Activated CD8-positive, alpha-beta T cell treated with anti-CD3 and anti-CD28 coated beads, Interleukin-2, amount 10 ng/mL, durations not matched to agents 7 days and 5 days (primary cell): ENCODE results near the gene PCDH19. TPM values are rescaled to one million over a fixed set of nuclear protein-coding genes. Genes with fewer than 3 reads are reported as not detected.

ENCODE experiments used
- ATAC-seq: fragments of 150-1000 bp; cut with Tn5 transposase; one replicate; pipeline ENCODE4 v1.10.0; 2021; ENCODE audit warnings: moderate library complexity
- CTCF ChIA-PET: fragments of 350-600 bp; sonication (Branson Sonifier 250); formaldehyde crosslinking; loops from one replicate; lab custom pipeline; 2021; ENCODE audit warnings: antibody characterized with exemption; lab: Charles Lee
- POLR2A ChIA-PET: fragments of 350-600 bp; sonication (Branson Sonifier 250); formaldehyde crosslinking; loops from one replicate; lab custom pipeline; 2021; ENCODE audit warnings: antibody characterized with exemption; lab: Charles Lee
- DNase-seq: peaks from one replicate; pipeline ENCODE4 v3.0.0-alpha.2; 2020
- H3K27ac Mint-ChIP-seq: one replicate; pipeline ENCODE4 v1.8.0; 2021; ENCODE audit warnings: mild to moderate bottlenecking, mixed read lengths
- H3K27me3 Mint-ChIP-seq: one replicate; pipeline ENCODE4 v1.8.0; 2021; ENCODE audit warnings: low read depth, mixed read lengths
- H3K36me3 Mint-ChIP-seq: one replicate; pipeline ENCODE4 v1.8.0; 2021; ENCODE audit warnings: low read depth, mixed read lengths
- H3K4me1 Mint-ChIP-seq: one replicate; pipeline ENCODE4 v1.8.0; 2021; ENCODE audit warnings: low read depth, mixed read lengths
- H3K4me3 Mint-ChIP-seq: one replicate; pipeline ENCODE4 v1.8.0; 2021; ENCODE audit warnings: mild to moderate bottlenecking, mixed read lengths
- H3K9me3 Mint-ChIP-seq: one replicate; pipeline ENCODE4 v1.8.0; 2022; ENCODE audit warnings: mixed read lengths; ENCODE audit not compliant: insufficient read depth
- total RNA-seq, 2 experiments: library from RNA; stranded (reverse); gene quantifications; one replicate each; pipeline ENCODE4 v1.2.3, GENCODE V29; 2021

The PCDH19 gene
- total RNA-seq, 2 experiments from 2014 or later: not detected

GRCh38 chrX:100265179-100265578 lies 144.9 kb downstream of the PCDH19 start:
- Mint-ChIP-seq H3K36me3 (no peaks in the 10 kb centered on the region), H3K27me3 (no peaks in the 10 kb centered on the region), H3K27ac (no peak overlapping the region), H3K9me3 (no peaks in the 10 kb centered on the region), H3K4me1 (no peaks in the 10 kb centered on the region), H3K4me3 (no peak overlapping the region)
- DNase-seq (no peak), ATAC-seq (no peak)
- CTCF ChIA-PET: no interaction called here
- POLR2A ChIA-PET: no interaction called here

- ChIA-PET POLR2A (no interaction called here), CTCF (no interaction called here)
- no peak for ATAC-seq
- Mint-ChIP-seq H3K4me1 (no peaks in the 10 kb centered on the region), H3K27me3 (no peaks in the 10 kb centered on the region), H3K9me3 (no peaks in the 10 kb centered on the region), H3K27ac (no peak overlapping the region), H3K36me3 (no peaks in the 10 kb centered on the region), H3K4me3 (no peak overlapping the region)
- no peak for DNase-seq
Observed at GRCh38 chrX:100264200-100264599, 145.9 kb downstream of the PCDH19 start.

GRCh38 chrX:100263650-100264049 lies 146.4 kb downstream of the PCDH19 start:
- no peak for ATAC-seq
- H3K36me3 Mint-ChIP-seq: no peaks in the 10 kb centered on the region
- no peak overlapping the region for H3K4me3 Mint-ChIP-seq
- no peaks in the 10 kb centered on the region for H3K27me3 Mint-ChIP-seq
- no peak overlapping the region for H3K27ac Mint-ChIP-seq
- no peaks in the 10 kb centered on the region for H3K4me1 Mint-ChIP-seq
- H3K9me3 Mint-ChIP-seq: no peaks in the 10 kb centered on the region
- ChIA-PET CTCF (no interaction called here), POLR2A (no interaction called here)
- no peak for DNase-seq

GRCh38 chrX:100248885-100249493 lies 161.1 kb downstream of the PCDH19 start:
- Mint-ChIP-seq H3K27ac (no peak overlapping the region), H3K36me3 (no peaks in the 10 kb centered on the region), H3K4me3 (no peak overlapping the region), H3K4me1 (no peaks in the 10 kb centered on the region), H3K27me3 (no peaks in the 10 kb centered on the region), H3K9me3 (no peaks in the 10 kb centered on the region)
- ATAC-seq (no peak), DNase-seq (no peak)
- ChIA-PET CTCF (no interaction called here), POLR2A (no interaction called here)

- Mint-ChIP-seq H3K4me1 (no peaks in the 10 kb centered on the region), H3K36me3 (no peaks in the 10 kb centered on the region), H3K27me3 (no peaks in the 10 kb centered on the region), H3K27ac (no peak overlapping the region), H3K9me3 (no peaks in the 10 kb centered on the region), H3K4me3 (no peak overlapping the region)
- POLR2A ChIA-PET: no interaction called here
- ATAC-seq (no peak), DNase-seq (no peak)
- CTCF ChIA-PET: no interaction called here
Observed at GRCh38 chrX:100247826-100248225, 162.2 kb downstream of the PCDH19 start.

GRCh38 chrX:100244681-100245080 lies 165.4 kb downstream of the PCDH19 start:
- H3K4me1 Mint-ChIP-seq: no peaks in the 10 kb centered on the region
- no peak overlapping the region for H3K4me3 Mint-ChIP-seq
- ATAC-seq (no peak), DNase-seq (no peak)
- H3K27me3 Mint-ChIP-seq: no peaks in the 10 kb centered on the region
- H3K9me3 Mint-ChIP-seq: no peaks in the 10 kb centered on the region
- no peaks in the 10 kb centered on the region for H3K36me3 Mint-ChIP-seq
- ChIA-PET POLR2A (no interaction called here), CTCF (no interaction called here)
- H3K27ac Mint-ChIP-seq: no peak overlapping the region

Other genes with a start within 250 kb of the PCDH19 start
- gene TNMD, start 174.7 kb upstream of the PCDH19 start, total RNA-seq: not detected
- not detected for gene TSPAN6, start 226.5 kb upstream of the PCDH19 start, total RNA-seq
- gene SRPX2, start 233.9 kb upstream of the PCDH19 start, total RNA-seq: not detected